ENCODE results near the gene RSPH1.

- TF ChIP-seq ARNTL (CRISPR knock-in tag; IDR thresholded peaks at IDR 0.05; ENCODE audit: borderline replicate concordance, low read depth) (no peak), CREB5 (CRISPR knock-in tag; IDR thresholded peaks at IDR 0.05; ENCODE audit: low read depth) (no peak)
Measured at GRCh38 chr21:42440187-42440792, 55.7 kb downstream of the RSPH1 start.
